Keratinocyte (primary cell): ENCODE data around the gene FAM53A.

Source experiments
- CTCF ChIP-seq, 3 experiments: IDR thresholded peaks in 1 of 3; conservative IDR thresholded peaks in 1 of 3; optimal IDR thresholded peaks in 1 of 3; 2 replicates in 2 of 3; 3 replicates in 1 of 3; pipeline versions ENCODE3 to v1.5.1; 2011; ENCODE audit warnings: low read length in 3 of 3, mild to moderate bottlenecking in 3 of 3, moderate library complexity in 2 of 3, control low read depth in 1 of 3, inconsistent platforms in 1 of 3; ENCODE audit not compliant: insufficient read depth in 2 of 3; ENCODE audit errors: extremely low read depth in 1 of 3
- EZH2 ChIP-seq: IDR thresholded peaks from one replicate; pipeline ENCODE4 v1.6.1; 2012; ENCODE audit warnings: inconsistent platforms, mild to moderate bottlenecking, low read length, moderate library complexity

GRCh38 chr4:1727117-1728031 is 43.3 kb upstream of the FAM53A start:
- TF ChIP-seq CTCF (optimal IDR thresholded peaks at IDR 0.05 in 1 of 3, IDR thresholded peaks at IDR 0.05 in 1 of 3, conservative IDR thresholded peaks at IDR 0.05 in 1 of 3; ENCODE audit: extremely low read depth in 1 of 3, insufficient read depth in 2 of 3, low read length in 3 of 3) (no peak), EZH2 (no peak)
